Psoas muscle (tissue), 8 donors: ENCODE data around the gene PCBP3. TPM values are rescaled to one million over a fixed set of nuclear protein-coding genes. Genes with fewer than 3 reads are reported as not detected.
A peak's percentile ranks its signal among the peaks of the same experiment; 100 is the strongest.

ENCODE experiments used
- ATAC-seq, 4 donors: fragments of 200-7000 bp; cut with Tn5 transposase; one replicate each; pipeline ENCODE4 v1.9.1; 2020; ENCODE audit warnings: moderate library complexity in 3 of 4, mild to moderate bottlenecking in 2 of 4
- DNase-seq, 2 donors: peaks; one replicate each; pipeline ENCODE4 v3.0.0-alpha.2; 2020
- H3K27ac ChIP-seq: fragments of 200-600 bp; one replicate; pipeline ENCODE4 v1.8.0; 2022
- H3K27me3 ChIP-seq, 3 donors: fragments of 200-600 bp in 1 of 3; one replicate each; pipeline versions ENCODE4 v1.6.1 to v1.8.0; 2013 to 2022; ENCODE audit warnings: low read length in 2 of 3, mild to moderate bottlenecking in 2 of 3, moderate library complexity in 1 of 3; ENCODE audit not compliant: insufficient read depth in 3 of 3
- H3K36me3 ChIP-seq, 2 donors: fragments of 200-600 bp in 1 of 2; one replicate each; pipeline versions ENCODE4 v1.6.1 to v1.8.0; 2013 to 2022; ENCODE audit warnings: low read depth in 1 of 2, mild to moderate bottlenecking in 1 of 2, moderate library complexity in 1 of 2; ENCODE audit not compliant: insufficient read depth in 1 of 2
- H3K4me1 ChIP-seq: fragments of 200-600 bp; one replicate; pipeline ENCODE4 v1.8.0; 2022
- H3K4me3 ChIP-seq: fragments of 200-600 bp; one replicate; pipeline ENCODE4 v1.8.0; 2022; ENCODE audit warnings: mild to moderate bottlenecking
- H3K9me3 ChIP-seq: fragments of 200-600 bp; one replicate; pipeline ENCODE4 v1.8.0; 2022
- CTCF ChIP-seq: fragments of 200-600 bp; IDR thresholded peaks from one replicate; pipeline ENCODE4 v1.8.0; 2022; ENCODE audit warnings: antibody characterized with exemption
- WGBS, 3 donors: extraction: QIAGEN DNeasy Blood & Tissue Kit; methylation state at CpG; one replicate each; pipeline versions ENCODE4 v1.1.6 to v1.1.7; 2013; 5-methylcytosine and 5-hydroxymethylcytosine counted together
- intact Hi-C, 2 donors: fragments of 100-400 bp; cut with DNase I; formaldehyde crosslinking; loops; one replicate each; pipeline versions ENCODE4 v1.11.0 to v1.14.2; 2022
- polyA plus RNA-seq, 3 donors: library from polyadenylated mRNA; stranded (reverse); fragments of 200-250 nt; gene quantifications; one replicate each; pipeline ENCODE4 v1.2.3, GENCODE V29; 2013
- total RNA-seq, 4 donors: library from RNA; stranded (reverse); fragmentation: NEBNext Ultra II Directional in 2 of 4; extraction: Animal tissue kit (Norgen Biotek cat#: 25700) in 2 of 4; gene quantifications; one replicate each; pipeline versions ENCODE4 v1.2.1 to v1.2.4, GENCODE V29; 2021 to 2023
- donor health status: healthy with polysubstance abuse.
- donor health status: DM: no; HTN: no; CAD: no; lungs with moderate emphysema.
- donor health status: Bipolar disorder and iron deficiency.
- donor health status: healthy.
- donor health status: DM: yes; HTN: yes; CAD: no.
- donor health status: DM: no; HTN: no; CAD: no.
- donor health status: DM: no; HTN: no; CAD: no.
- donor health status: DM: yes; HTN: yes; CAD: no.

The PCBP3 gene
- total and polyA plus RNA-seq, 7 donors = 0.10 to 0.91 (median 0.33) TPM; not detected in 1

- intact Hi-C loops = loop anchor here in 1 of 2 donors (10.0 kb wide), 1 partner anchor 1645 kb away; the partner anchor contains the start of gene CFAP410
- Histone ChIP-seq H3K36me3 (peaks cover 0 to 14% of the 10 kb centered on the region in 2 donors), H3K27ac (no peak overlapping the region), H3K4me1 (no peaks in the 10 kb centered on the region), H3K9me3 (no peaks in the 10 kb centered on the region), H3K27me3 (peaks cover 0 to 1% (median under 1%) of the 10 kb centered on the region in 3 donors), H3K4me3 (no peak overlapping the region)
- no peak for DNase-seq
- no peak for ATAC-seq
- 71 to 89% (median 75%) methylated on average over 2 of the region's 2 CpGs for WGBS, 3 donors
- TF ChIP-seq CTCF = no peak
These were observed 336.7 kb downstream of the PCBP3 start for GRCh38 chr21:45980271-45980670.

- Histone ChIP-seq H3K9me3 (no peaks in the 10 kb centered on the region), H3K4me3 (peak overlapping the region; percentile 69), H3K27ac (peak overlapping the region; percentile 66), H3K4me1 (no peaks in the 10 kb centered on the region), H3K27me3 (no peaks in the 10 kb centered on the region), H3K36me3 (peaks cover 0 to 18% of the 10 kb centered on the region in 2 donors)
- no peak for DNase-seq
- no peak for TF ChIP-seq CTCF
- intact Hi-C loops = loop anchor here in 1 of 2 donors (10.0 kb wide), 1 partner anchor 1646 kb away; the partner anchor contains the start of gene CFAP410
- ATAC-seq = no peak
These were observed 337.2 kb downstream of the PCBP3 start for GRCh38 chr21:45980697-45981096.

- peak within 1 kb of the TSS; percentile 93 for H3K4me3 ChIP-seq
- TF ChIP-seq CTCF = no peak
- DNase-seq (peak; percentile 84 to 92), ATAC-seq (peak; percentile 72 to 82 (median 74))
- H3K36me3 ChIP-seq = peaks cover 0 to 25% of the 10 kb centered on the region in 2 donors
- peak within 1 kb of the TSS; percentile 66 for H3K27ac ChIP-seq
- no peaks in the 10 kb centered on the region for H3K9me3 ChIP-seq
- intact Hi-C loops = loop anchor here in 1 of 2 donors (10.0 kb wide), 1 partner anchor 1647 kb away; the partner anchor contains the start of gene CFAP410
- WGBS, 3 donors = 1 to 2% (median 1%) methylated on average over 39 to 53 of the region's 63 CpGs
- H3K4me1 ChIP-seq = no peaks in the 10 kb centered on the region
- no peaks in the 10 kb centered on the region for H3K27me3 ChIP-seq
These were observed 337.9 kb downstream of the PCBP3 start, which contains the start of gene COL6A1 for GRCh38 chr21:45981151-45982091. Gene COL6A1 (plus strand): TSS chr21:45981770. CDS start chr21:45981851, 81 bp downstream.

GRCh38 chr21:45982092-45982757 lies 338.7 kb downstream of the PCBP3 start:
- peaks cover 0 to 33% of the 10 kb centered on the region in 2 donors for H3K36me3 ChIP-seq
- no peaks in the 10 kb centered on the region for H3K27me3 ChIP-seq
- ATAC-seq (peak; percentile 13 to 53 (median 28)), DNase-seq (peak; percentile 39 to 61)
- no peak for TF ChIP-seq CTCF
- intact Hi-C loops = loop anchor here in 1 of 2 donors (10.0 kb wide), 1 partner anchor 1647 kb away; the partner anchor contains the start of gene CFAP410
- no peaks in the 10 kb centered on the region for H3K4me1 ChIP-seq
- H3K9me3 ChIP-seq = no peaks in the 10 kb centered on the region
- 6 to 12% (median 9%) methylated on average over 38 to 45 of the region's 45 CpGs for WGBS, 3 donors
- peak overlapping the region; percentile 93 for H3K4me3 ChIP-seq
- peak overlapping the region; percentile 46 for H3K27ac ChIP-seq
